Coronary artery (tissue), 2 donors: ENCODE measurements around the gene MZT2B.
"Not testable (repeated sequence)": the region's sequence is repeated elsewhere in the genome, so short reads cannot be mapped to it uniquely, and the experiment has no call there.

ENCODE experiments used
- DNase-seq: peaks from one replicate; pipeline ENCODE4 v3.0.0-alpha.2; 2017; ENCODE audit warnings: low spot score
- H3K27ac ChIP-seq, 2 donors: fragments of 200-600 bp; sonication (generic); one replicate each; pipeline ENCODE4 v1.5.1; 2016 to 2019
- H3K4me3 ChIP-seq: fragments of 200-600 bp; sonication (generic); 2 replicates; pipeline ENCODE4 v1.5.1; 2016; ENCODE audit warnings: mild to moderate bottlenecking, moderate library complexity
- TF ChIP-seq, protein P1 (sequence below): fragments of 200-600 bp; sonication (generic); IDR thresholded peaks from one replicate; pipeline ENCODE4 v1.5.1; 2019; ENCODE audit warnings: antibody characterized with exemption

The MZT2B gene

DNA sequence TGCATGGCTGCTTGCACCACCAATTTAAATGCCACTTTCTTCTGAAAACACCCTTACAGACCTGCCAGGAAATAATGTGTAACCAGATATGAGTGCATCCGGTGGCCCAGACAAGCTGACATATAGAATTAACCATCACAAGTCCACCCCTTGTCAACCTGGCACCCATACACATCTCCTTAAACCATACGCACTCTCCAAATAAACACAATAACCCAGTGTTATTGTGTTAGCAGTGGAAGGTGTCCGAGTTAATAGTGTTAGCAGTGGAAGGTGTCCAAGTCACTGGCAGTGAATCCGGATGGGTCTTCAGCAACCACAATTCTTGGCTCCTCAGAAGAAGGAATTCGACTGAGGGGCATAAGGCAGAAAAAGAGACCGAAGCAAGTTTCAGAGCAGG is 33.5 kb upstream of the MZT2B start:
- H3K27ac ChIP-seq, H3K4me3 ChIP-seq, DNase-seq: not testable (repeated sequence)

DNA sequence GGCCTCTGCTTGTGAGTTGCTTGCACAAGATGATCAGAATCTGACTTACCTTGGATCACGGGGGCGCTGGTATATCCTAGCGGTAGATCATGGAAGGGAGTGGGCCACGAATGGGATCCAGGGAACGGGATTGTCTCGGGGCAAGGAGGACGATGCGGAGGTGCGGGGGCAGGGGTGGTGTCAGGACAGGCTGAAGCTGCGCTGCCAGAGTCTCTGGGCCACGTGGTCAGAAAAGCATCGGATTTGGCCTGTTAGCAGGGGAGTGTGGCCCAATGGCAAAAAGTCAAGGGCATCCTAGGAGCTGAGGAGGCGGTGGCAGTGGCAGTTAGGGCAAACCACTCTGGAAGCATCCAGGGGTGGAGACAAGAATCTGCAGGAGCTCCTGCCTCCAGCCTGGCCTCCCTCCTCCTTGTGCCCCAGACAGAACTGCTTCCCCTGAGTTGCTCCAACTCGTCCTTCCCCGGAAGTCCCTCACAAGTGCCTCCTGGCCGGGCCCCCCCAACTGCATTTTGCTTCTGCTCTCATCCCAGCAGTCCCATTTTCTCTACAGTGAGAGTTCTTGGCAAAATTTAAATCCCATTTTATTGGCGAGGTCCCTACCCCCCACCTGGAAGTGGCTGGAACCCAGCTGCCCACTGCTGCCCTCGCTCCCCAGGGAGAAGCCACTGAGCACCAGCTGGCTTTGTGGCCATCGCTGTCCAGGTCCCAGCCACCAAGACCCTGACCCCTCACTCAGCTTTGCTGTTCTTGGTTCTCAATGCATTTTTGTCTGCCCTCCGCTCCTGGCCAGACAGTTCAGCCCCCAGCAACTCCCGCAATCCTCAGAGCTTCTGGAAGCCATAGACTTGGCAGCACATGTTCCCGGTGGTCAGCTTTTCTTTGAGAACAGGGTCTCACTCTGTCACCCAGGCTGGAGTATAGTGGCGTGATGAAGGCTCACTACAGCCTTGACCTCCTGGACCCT is 31.6 kb upstream of the MZT2B start:
- TF ChIP-seq, protein P1, sequence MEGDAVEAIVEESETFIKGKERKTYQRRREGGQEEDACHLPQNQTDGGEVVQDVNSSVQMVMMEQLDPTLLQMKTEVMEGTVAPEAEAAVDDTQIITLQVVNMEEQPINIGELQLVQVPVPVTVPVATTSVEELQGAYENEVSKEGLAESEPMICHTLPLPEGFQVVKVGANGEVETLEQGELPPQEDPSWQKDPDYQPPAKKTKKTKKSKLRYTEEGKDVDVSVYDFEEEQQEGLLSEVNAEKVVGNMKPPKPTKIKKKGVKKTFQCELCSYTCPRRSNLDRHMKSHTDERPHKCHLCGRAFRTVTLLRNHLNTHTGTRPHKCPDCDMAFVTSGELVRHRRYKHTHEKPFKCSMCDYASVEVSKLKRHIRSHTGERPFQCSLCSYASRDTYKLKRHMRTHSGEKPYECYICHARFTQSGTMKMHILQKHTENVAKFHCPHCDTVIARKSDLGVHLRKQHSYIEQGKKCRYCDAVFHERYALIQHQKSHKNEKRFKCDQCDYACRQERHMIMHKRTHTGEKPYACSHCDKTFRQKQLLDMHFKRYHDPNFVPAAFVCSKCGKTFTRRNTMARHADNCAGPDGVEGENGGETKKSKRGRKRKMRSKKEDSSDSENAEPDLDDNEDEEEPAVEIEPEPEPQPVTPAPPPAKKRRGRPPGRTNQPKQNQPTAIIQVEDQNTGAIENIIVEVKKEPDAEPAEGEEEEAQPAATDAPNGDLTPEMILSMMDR: no peak
- Histone ChIP-seq H3K27ac (no peak overlapping the region), H3K4me3 (no peak overlapping the region)
- DNase-seq: no peak

DNA sequence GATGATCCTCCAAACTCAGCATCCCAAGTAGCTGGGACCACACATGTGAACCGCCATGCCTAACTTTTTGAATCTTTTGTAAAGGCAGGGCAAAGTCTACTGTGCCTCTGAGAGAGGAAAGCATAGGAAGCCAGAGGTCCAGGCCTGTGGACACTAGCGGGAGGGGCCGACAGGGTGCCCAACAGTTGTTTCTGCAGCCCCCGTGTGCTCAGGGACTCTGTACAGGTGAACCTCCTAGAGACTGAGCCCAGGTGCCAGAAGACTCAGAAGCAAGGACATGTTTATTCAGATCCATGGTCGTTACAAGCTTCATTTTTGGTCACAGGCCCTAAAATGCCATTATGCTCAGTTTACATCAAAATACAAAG is 30.9 kb upstream of the MZT2B start:
- not testable (repeated sequence) for H3K27ac ChIP-seq, H3K4me3 ChIP-seq, DNase-seq

- not testable (repeated sequence) for H3K27ac ChIP-seq, H3K4me3 ChIP-seq, DNase-seq
These were observed 29.8 kb upstream of the MZT2B start for GRCh38 chr2:130152136-130152815.

DNA sequence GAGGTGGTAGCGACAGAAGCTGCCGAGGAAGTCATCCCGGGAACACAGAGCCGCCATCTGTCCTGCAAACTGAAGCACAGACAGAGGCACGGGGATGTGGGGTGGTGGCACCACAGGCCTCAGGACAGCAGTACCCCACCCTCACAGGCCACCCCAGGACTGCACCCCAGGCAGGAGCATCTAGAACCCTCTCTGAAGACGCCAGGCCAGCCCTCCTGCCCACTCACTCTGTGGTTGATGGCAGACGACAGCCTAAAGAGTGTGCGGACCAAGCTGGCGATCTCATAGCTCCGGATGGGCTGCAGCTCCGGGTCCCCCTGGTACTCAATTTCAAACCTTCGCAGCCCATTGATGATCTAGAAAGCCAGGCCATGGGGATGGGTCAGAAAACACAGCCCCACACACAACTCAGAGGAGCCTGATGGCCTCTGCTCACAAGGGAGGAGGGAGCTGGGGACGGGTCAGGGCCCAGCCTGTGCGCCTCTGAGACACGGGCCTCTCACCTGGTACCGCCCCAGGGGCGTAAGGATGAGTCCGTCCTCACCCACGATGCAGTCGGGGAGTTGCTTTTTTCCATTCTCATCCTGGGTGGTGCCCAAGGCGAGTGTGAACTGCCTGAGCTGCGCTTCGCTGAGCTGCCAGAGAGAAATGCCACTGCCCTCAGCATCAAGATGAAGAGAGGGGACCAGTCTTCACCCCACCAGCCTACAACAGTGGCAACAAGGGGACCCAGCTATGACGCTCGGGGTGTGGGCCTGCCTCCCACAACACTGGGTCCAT is 29.1 kb upstream of the MZT2B start:
- no peak overlapping the region for H3K27ac ChIP-seq
- TF ChIP-seq, protein P1: no peak
- H3K4me3 ChIP-seq: no peak overlapping the region

DNA sequence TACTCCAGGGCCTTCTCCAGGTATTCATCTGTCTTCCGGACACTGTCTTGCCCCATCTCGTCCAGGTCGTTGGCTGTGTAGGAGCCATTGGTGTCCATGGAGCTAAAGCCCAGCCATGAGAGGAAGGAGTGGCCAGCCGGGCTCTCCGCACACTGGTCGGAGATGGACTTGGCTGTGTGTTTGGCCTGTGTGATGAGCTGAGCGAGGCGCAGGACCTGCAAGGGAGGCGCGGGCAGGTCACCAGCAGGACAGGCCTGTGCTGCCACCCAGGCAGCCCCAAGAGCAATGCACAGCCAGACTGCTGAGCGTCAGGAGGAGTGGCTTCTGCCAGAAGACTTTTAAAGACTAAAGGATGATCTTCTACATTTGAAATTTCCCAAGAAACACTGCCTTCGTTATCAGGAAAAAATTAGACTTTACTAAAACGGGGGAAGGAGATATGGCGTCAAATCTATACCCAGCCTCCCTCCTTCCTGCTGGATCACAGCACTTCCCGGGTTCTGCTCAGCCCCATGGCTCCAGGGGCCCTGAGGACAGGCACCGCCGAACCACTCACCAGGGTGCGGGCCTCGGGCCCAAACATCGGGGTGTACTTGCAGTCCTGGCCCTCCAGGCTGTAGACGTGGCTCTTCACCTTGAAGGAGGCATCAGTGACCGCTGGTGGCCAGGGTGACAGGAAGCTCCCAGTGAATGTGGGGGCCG is 28.2 kb upstream of the MZT2B start:
- not testable (repeated sequence) for H3K4me3 ChIP-seq, H3K27ac ChIP-seq, DNase-seq

More for the DNA sequence above, 29.1 kb upstream of the MZT2B start:
- no peak for DNase-seq

GRCh38 chr2:130154423-130154770 is 27.7 kb upstream of the MZT2B start:
- not testable (repeated sequence) for DNase-seq

DNA sequence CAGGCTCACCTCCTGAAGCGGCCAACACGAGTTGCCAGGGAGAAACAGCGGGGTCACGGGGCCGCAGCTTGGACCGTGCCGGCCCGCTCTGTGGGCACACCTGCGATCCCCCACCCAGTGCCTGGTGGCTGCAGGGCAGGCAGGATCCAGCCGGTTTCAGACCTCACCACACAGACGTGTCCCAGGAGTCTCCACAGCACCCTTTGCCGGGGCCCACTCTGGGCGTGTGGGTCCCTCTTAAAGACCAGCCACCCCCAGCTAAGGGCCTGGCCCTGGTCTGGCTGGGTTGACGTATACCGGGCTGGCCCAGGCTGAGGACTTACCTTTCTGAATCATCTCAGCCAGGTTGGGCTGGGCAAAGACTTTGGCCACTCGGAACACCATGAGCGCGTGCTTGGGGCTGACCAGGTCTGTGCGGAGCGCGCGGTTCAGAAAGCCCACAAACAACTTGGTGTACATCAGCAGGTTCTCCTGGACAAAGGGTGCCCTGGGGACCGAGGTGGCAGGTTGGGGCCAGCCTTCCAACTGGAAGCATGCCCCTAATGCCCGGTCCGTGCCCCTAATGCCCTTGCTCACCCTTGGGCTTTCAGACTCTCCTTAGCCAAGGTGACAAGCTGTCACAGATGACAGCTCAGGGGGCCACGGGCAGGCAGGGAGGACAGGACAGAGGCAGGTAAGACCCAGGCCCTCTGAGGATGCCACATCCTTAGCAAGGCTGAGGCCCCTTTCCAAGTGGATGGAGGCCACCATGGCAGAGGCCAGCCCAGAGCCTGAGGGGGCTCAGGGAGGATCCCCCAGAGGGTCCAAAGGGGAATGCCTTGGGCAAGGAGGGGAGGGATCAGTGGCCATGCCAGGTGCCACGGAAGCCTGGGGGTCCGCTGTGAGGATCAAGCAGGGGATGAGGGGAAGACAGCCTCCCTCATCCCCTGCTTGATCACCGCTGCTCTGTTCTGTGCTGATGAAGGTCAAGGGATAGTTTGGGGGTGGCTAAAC is 27.0 kb upstream of the MZT2B start:
- no peak for DNase-seq
- TF ChIP-seq, protein P1: no peak
- no peak overlapping the region for H3K27ac ChIP-seq
- H3K4me3 ChIP-seq: no peak overlapping the region

More at GRCh38 chr2:130154423-130154770, 27.7 kb upstream of the MZT2B start:
- not testable (repeated sequence) for H3K27ac ChIP-seq, H3K4me3 ChIP-seq

- not testable (repeated sequence) for DNase-seq
These were observed 26.0 kb upstream of the MZT2B start for GRCh38 chr2:130155956-130156623.

More at GRCh38 chr2:130155956-130156623, 26.0 kb upstream of the MZT2B start:
- not testable (repeated sequence) for H3K4me3 ChIP-seq, H3K27ac ChIP-seq
